Prostate gland (tissue), 2 donors: ENCODE measurements around the gene BDNF. TPM values are rescaled to one million over a fixed set of nuclear protein-coding genes. Genes with fewer than 3 reads are reported as not detected.

ENCODE experiments used
- DNase-seq: peaks from one replicate; pipeline ENCODE4 v3.0.0-alpha.2; 2019; ENCODE audit warnings: low spot score
- H3K27ac ChIP-seq, 2 donors: fragments of 200-600 bp; sonication (generic); 2 replicates each; pipeline ENCODE4 v1.5.1; 2017 to 2019
- H3K27me3 ChIP-seq: fragments of 200-600 bp; sonication (generic); replicated peaks from 2 replicates; pipeline ENCODE4 v1.5.1; 2019; ENCODE audit not compliant: insufficient read depth
- H3K36me3 ChIP-seq, 2 donors: fragments of 200-600 bp; sonication (generic); 1 replicate in 1 of 2; 2 replicates in 1 of 2; pipeline versions ENCODE4 v1.5.1 to v1.8.1; 2017 to 2019
- H3K4me1 ChIP-seq: fragments of 200-600 bp; sonication (generic); replicated peaks from 2 replicates; pipeline ENCODE4 v1.5.1; 2019
- H3K4me3 ChIP-seq, 2 donors: fragments of 200-600 bp; sonication (generic); 2 replicates each; pipeline ENCODE4 v1.5.1; 2017 to 2019
- H3K9me3 ChIP-seq: fragments of 200-600 bp; sonication (generic); 2 replicates; pipeline ENCODE4 v1.5.1; 2017
- POLR2A ChIP-seq: fragments of 450-650 bp; IDR thresholded peaks from one replicate; pipeline ENCODE4 v1.6.1; 2016; ENCODE audit warnings: antibody characterized with exemption, mild to moderate bottlenecking
- POLR2AphosphoS5 ChIP-seq: sonication (generic); formaldehyde crosslinking; IDR thresholded peaks from one replicate; pipeline ENCODE4 v1.6.1; 2017; ENCODE audit warnings: antibody characterized with exemption
- WGBS: methylation state at CpG from one replicate; pipeline ENCODE4 v1.1.5; 2018; 5-methylcytosine and 5-hydroxymethylcytosine counted together
- intact Hi-C: fragments of 100-400 bp; cut with DNase I; formaldehyde crosslinking; loops from one replicate; pipeline ENCODE4 v1.14.2; 2022
- total RNA-seq, 2 donors: library from RNA; depleted of rRNA; stranded (reverse); fragments of >200 nt; gene quantifications; one replicate each; pipeline ENCODE4 v1.1.0, GENCODE V29; 2016
- TF ChIP-seq, protein P1 (sequence below), 4 experiments: fragments of 200-600 bp in 2 of 4; fragments of 450-650 bp in 2 of 4; sonication (generic) in 2 of 4; IDR thresholded peaks; 1 replicate in 3 of 4; 2 replicates in 1 of 4; pipeline ENCODE4 v1.5.1; 2016 to 2019; ENCODE audit warnings: antibody characterized with exemption in 4 of 4, mild to moderate bottlenecking in 2 of 4, moderate library complexity in 2 of 4

Gene BDNF
- total RNA-seq, 2 donors from 2014 or later: 0.87 to 2.5 TPM

DNA sequence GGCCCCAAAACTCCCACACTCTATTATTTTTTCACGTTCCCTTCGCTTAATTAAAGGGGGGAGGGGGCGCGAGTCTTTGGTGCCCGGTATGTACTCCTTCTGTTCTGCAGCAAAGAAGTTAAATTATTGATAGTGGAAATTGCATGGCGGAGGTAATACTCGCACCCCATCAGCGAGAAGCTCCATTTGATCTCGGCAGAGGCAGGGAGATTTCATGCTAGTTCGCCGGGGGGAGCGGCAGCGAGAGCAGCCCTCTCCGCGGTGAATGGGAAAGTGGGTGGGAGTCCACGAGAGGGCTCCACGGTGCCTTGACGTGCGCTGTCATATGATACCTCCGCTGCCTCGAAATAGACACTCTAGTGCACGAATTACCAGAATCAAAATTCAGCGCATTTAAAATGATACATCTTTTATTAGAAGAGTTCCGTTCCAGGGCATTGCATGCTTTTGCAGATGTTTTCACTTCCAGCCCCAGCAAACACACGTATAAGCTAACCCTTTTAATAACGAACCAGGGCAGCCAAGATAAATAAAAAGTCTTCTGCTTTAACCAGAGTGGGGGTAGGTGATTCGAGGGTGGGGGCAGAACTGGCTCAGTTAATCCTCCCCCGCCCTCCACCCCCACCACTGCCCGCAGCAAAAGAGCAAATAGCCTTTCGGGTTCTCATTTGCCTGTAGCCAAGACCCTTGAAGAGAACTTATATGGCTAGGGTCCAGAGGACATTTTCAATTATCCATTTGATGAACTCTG, 1.3 kb upstream of the BDNF start:
- no peaks in the 10 kb centered on the region for H3K9me3 ChIP-seq
- peaks cover 3% of the 10 kb centered on the region for H3K27me3 ChIP-seq
- H3K27ac ChIP-seq: no peak overlapping the region
- H3K4me3 ChIP-seq: peak overlapping the region; percentile 37 to 41
- H3K4me1 ChIP-seq: peaks cover 7% of the 10 kb centered on the region
- intact Hi-C loops: loop anchor here (5.0 to 10.0 kb wide), 2 partner anchors 993 to 1456 kb away; no protein-coding TSS in a partner anchor
- DNase-seq: no peak
- H3K36me3 ChIP-seq: no peaks in the 10 kb centered on the region
- TF ChIP-seq POLR2A: no peak
- TF ChIP-seq, protein P1, sequence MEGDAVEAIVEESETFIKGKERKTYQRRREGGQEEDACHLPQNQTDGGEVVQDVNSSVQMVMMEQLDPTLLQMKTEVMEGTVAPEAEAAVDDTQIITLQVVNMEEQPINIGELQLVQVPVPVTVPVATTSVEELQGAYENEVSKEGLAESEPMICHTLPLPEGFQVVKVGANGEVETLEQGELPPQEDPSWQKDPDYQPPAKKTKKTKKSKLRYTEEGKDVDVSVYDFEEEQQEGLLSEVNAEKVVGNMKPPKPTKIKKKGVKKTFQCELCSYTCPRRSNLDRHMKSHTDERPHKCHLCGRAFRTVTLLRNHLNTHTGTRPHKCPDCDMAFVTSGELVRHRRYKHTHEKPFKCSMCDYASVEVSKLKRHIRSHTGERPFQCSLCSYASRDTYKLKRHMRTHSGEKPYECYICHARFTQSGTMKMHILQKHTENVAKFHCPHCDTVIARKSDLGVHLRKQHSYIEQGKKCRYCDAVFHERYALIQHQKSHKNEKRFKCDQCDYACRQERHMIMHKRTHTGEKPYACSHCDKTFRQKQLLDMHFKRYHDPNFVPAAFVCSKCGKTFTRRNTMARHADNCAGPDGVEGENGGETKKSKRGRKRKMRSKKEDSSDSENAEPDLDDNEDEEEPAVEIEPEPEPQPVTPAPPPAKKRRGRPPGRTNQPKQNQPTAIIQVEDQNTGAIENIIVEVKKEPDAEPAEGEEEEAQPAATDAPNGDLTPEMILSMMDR (IDR thresholded peaks at IDR 0.05): no peak
- no peak for TF ChIP-seq POLR2AphosphoS5
- 2% methylated on average over 30 of the region's 30 CpGs for WGBS

DNA sequence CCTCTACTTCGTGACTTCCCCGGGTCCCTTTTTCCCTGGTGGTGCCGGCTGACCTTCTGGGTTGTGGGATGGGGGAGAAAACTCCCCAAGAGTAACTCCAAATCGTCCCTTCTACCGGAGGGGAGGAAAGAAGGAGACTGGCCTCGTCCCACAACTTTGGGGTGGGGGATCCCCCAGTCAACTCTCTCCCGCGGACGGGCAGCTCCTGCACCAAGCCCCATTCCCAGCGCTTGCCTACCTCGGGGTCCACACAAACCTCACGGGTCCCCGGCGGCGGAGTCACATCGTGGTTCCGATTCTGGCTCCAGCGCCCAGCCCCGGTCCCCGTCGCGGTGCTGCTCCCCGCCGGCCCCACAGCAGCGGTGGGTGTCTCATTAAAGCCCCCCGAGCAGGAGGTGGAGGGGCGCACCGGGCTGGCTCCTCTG, 317 bp downstream of the BDNF start:
- no peak overlapping the region for H3K27ac ChIP-seq
- H3K36me3 ChIP-seq: no peaks in the 10 kb centered on the region
- peaks cover 5% of the 10 kb centered on the region for H3K27me3 ChIP-seq
- H3K4me3 ChIP-seq: peak overlapping the region; percentile 37 to 41
- H3K4me1 ChIP-seq: peaks cover 7% of the 10 kb centered on the region
- no peaks in the 10 kb centered on the region for H3K9me3 ChIP-seq
- TF ChIP-seq, protein P1 (IDR thresholded peaks at IDR 0.05): no peak
- no peak for TF ChIP-seq POLR2AphosphoS5
- DNase-seq: no peak
- intact Hi-C loops: loop anchor here (5.0 to 10.0 kb wide), 3 partner anchors 995 to 1632 kb away; no protein-coding TSS in a partner anchor
- under 1% methylated on average over 27 of the region's 28 CpGs for WGBS

DNA sequence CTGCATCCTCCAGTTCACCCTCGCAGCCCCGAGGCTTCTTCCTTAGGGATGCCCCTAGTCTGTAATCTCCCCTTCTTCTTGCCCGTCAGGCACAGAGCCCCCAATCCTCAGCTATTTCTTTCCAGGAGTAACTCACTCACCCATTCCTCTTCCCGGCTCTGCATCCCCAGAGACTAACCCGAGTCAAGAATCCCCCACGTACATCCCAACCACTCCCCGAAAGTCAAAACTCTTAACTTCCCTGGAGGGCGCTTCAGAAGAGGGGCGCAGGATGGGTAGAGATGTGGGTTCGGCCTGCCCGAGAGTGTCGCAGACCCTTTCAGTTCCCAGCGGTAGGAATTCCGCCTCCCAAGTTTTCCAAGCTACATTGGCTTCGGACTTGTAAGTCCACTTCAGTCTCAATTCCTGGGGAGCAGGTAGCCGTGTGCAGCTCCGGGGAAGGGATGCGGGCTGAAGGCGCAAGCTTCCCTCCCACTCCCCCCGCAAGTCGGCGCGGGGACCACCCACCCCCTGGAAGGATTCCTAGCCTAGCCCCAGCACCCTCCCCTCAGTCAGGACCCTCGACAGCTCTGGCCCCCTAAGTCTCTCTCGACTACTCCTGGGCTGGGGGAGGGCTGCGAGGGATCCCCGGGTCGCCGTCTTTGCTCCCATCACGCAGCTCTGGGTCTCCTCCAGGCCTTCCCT, 871 bp downstream of the BDNF start:
- peaks cover 5% of the 10 kb centered on the region for H3K27me3 ChIP-seq
- H3K4me1 ChIP-seq: peaks cover 7% of the 10 kb centered on the region
- peak overlapping the region; percentile 37 to 41 for H3K4me3 ChIP-seq
- 0% methylated on average over 28 of the region's 30 CpGs for WGBS
- intact Hi-C loops: loop anchor here (5.0 kb wide), 1 partner anchor 1633 kb away; no protein-coding TSS in a partner anchor
- DNase-seq: no peak
- TF ChIP-seq POLR2A: no peak
- TF ChIP-seq POLR2AphosphoS5: no peak
- TF ChIP-seq, protein P1 (IDR thresholded peaks at IDR 0.05): no peak
- H3K27ac ChIP-seq: no peak overlapping the region
- no peaks in the 10 kb centered on the region for H3K9me3 ChIP-seq
- no peaks in the 10 kb centered on the region for H3K36me3 ChIP-seq

DNA sequence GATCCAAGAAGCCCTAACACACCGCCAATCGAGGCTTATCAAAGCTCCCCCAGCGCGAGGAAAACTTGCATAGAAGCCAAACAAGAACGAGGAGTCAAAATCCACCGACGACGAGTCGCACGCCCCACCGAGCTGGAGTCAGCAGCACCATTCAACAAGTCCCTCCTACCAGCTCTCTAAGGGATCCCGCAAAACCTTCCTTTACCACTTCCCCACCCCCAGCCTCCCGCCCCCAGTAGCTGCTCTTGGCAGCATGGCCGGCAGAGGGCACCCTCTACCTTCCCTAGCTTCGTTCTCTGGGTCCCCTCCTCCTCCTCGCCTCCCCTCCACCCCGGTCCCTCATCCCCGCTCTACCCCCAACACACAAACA, 1.4 kb downstream of the BDNF start:
- Histone ChIP-seq H3K27ac (no peak overlapping the region), H3K27me3 (peaks cover 5% of the 10 kb centered on the region), H3K4me1 (peaks cover 7% of the 10 kb centered on the region), H3K4me3 (peak overlapping the region; percentile 37 to 41), H3K9me3 (no peaks in the 10 kb centered on the region), H3K36me3 (no peaks in the 10 kb centered on the region)
- TF ChIP-seq POLR2A: no peak
- TF ChIP-seq, protein P1 (IDR thresholded peaks at IDR 0.05): peak; percentile 47 to 72 (median 52)
- DNase-seq: peak; percentile 60
- intact Hi-C loops: loop anchor here (5.0 kb wide), 1 partner anchor 1633 kb away; no protein-coding TSS in a partner anchor
- 1% methylated on average over 18 of the region's 18 CpGs for WGBS
